T-helper 1 cell treated with Interleukin-12 subunit alpha and Interleukin-12 subunit beta and Interleukin-4 antibody, amounts not matched to agents 30 μg/mL and 1 μg/mL, for 36 hours (primary cell): ENCODE results near the gene MTG2.

Source experiments
- H3K27ac Mint-ChIP-seq: one replicate; pipeline ENCODE4 v1.8.0; 2021; ENCODE audit warnings: mild to moderate bottlenecking, mixed read lengths
- H3K27me3 Mint-ChIP-seq: one replicate; pipeline ENCODE4 v1.8.0; 2021; ENCODE audit warnings: low read depth, mixed read lengths
- H3K36me3 Mint-ChIP-seq: one replicate; pipeline ENCODE4 v1.8.0; 2021; ENCODE audit warnings: low read depth, mixed read lengths
- H3K4me1 Mint-ChIP-seq: one replicate; pipeline ENCODE4 v1.8.0; 2021; ENCODE audit warnings: low read depth, mixed read lengths
- H3K4me3 Mint-ChIP-seq: one replicate; pipeline ENCODE4 v1.8.0; 2021; ENCODE audit warnings: mild to moderate bottlenecking, moderate library complexity, mixed read lengths
- H3K9me3 Mint-ChIP-seq: one replicate; pipeline ENCODE4 v1.8.0; 2021; ENCODE audit warnings: mixed read lengths

MTG2 gene

GRCh38 chr20:62220666-62221568 is 38.1 kb downstream of the MTG2 start:
- Mint-ChIP-seq H3K9me3 (no peaks in the 10 kb centered on the region), H3K27ac (no peak overlapping the region), H3K36me3 (no peaks in the 10 kb centered on the region), H3K4me3 (no peak overlapping the region), H3K4me1 (no peaks in the 10 kb centered on the region), H3K27me3 (peaks cover 19% of the 10 kb centered on the region)

GRCh38 chr20:62222266-62222850 is 39.5 kb downstream of the MTG2 start:
- H3K4me1 Mint-ChIP-seq: no peaks in the 10 kb centered on the region
- H3K4me3 Mint-ChIP-seq: no peak overlapping the region
- H3K27ac Mint-ChIP-seq: no peak overlapping the region
- H3K9me3 Mint-ChIP-seq: no peaks in the 10 kb centered on the region
- H3K36me3 Mint-ChIP-seq: no peaks in the 10 kb centered on the region
- H3K27me3 Mint-ChIP-seq: peaks cover 23% of the 10 kb centered on the region

- Mint-ChIP-seq H3K36me3 (no peaks in the 10 kb centered on the region), H3K27me3 (peaks cover 23% of the 10 kb centered on the region), H3K4me1 (no peaks in the 10 kb centered on the region), H3K9me3 (no peaks in the 10 kb centered on the region), H3K4me3 (no peak overlapping the region), H3K27ac (no peak overlapping the region)
Observed at GRCh38 chr20:62222972-62223371, 40.1 kb downstream of the MTG2 start.

GRCh38 chr20:62223571-62223970 is 40.7 kb downstream of the MTG2 start:
- no peaks in the 10 kb centered on the region for H3K4me1 Mint-ChIP-seq
- peaks cover 19% of the 10 kb centered on the region for H3K27me3 Mint-ChIP-seq
- no peak overlapping the region for H3K4me3 Mint-ChIP-seq
- no peaks in the 10 kb centered on the region for H3K9me3 Mint-ChIP-seq
- no peak overlapping the region for H3K27ac Mint-ChIP-seq
- H3K36me3 Mint-ChIP-seq: no peaks in the 10 kb centered on the region

- Mint-ChIP-seq H3K4me3 (no peak overlapping the region), H3K36me3 (no peaks in the 10 kb centered on the region), H3K27ac (no peak overlapping the region), H3K9me3 (no peaks in the 10 kb centered on the region), H3K27me3 (peaks cover 12% of the 10 kb centered on the region), H3K4me1 (no peaks in the 10 kb centered on the region)
Observed at GRCh38 chr20:62224113-62224855, 41.5 kb downstream of the MTG2 start.

GRCh38 chr20:62225026-62225425 is 42.2 kb downstream of the MTG2 start:
- H3K4me1 Mint-ChIP-seq: no peaks in the 10 kb centered on the region
- H3K27me3 Mint-ChIP-seq: peaks cover 12% of the 10 kb centered on the region
- H3K27ac Mint-ChIP-seq: no peak overlapping the region
- no peak overlapping the region for H3K4me3 Mint-ChIP-seq
- no peaks in the 10 kb centered on the region for H3K9me3 Mint-ChIP-seq
- H3K36me3 Mint-ChIP-seq: no peaks in the 10 kb centered on the region

- H3K27ac Mint-ChIP-seq: no peak overlapping the region
- H3K4me1 Mint-ChIP-seq: no peaks in the 10 kb centered on the region
- H3K27me3 Mint-ChIP-seq: peaks cover 6% of the 10 kb centered on the region
- no peaks in the 10 kb centered on the region for H3K36me3 Mint-ChIP-seq
- no peaks in the 10 kb centered on the region for H3K9me3 Mint-ChIP-seq
- no peak overlapping the region for H3K4me3 Mint-ChIP-seq
Observed at GRCh38 chr20:62225820-62226635, 43.2 kb downstream of the MTG2 start.

- Mint-ChIP-seq H3K4me3 (no peak overlapping the region), H3K36me3 (no peaks in the 10 kb centered on the region), H3K9me3 (no peaks in the 10 kb centered on the region), H3K27me3 (peaks cover 3% of the 10 kb centered on the region), H3K4me1 (no peaks in the 10 kb centered on the region), H3K27ac (no peak overlapping the region)
Observed at GRCh38 chr20:62226707-62227590, 44.1 kb downstream of the MTG2 start.

- Mint-ChIP-seq H3K4me1 (no peaks in the 10 kb centered on the region), H3K27ac (no peak overlapping the region), H3K9me3 (no peaks in the 10 kb centered on the region), H3K27me3 (peaks cover 3% of the 10 kb centered on the region), H3K36me3 (no peaks in the 10 kb centered on the region), H3K4me3 (no peak overlapping the region)
Observed at GRCh38 chr20:62227591-62227976, 44.8 kb downstream of the MTG2 start.

- Mint-ChIP-seq H3K36me3 (no peaks in the 10 kb centered on the region), H3K9me3 (no peaks in the 10 kb centered on the region), H3K27me3 (peaks cover 3% of the 10 kb centered on the region), H3K4me3 (no peak overlapping the region), H3K4me1 (no peaks in the 10 kb centered on the region), H3K27ac (no peak overlapping the region)
Observed at GRCh38 chr20:62227977-62228958, 45.4 kb downstream of the MTG2 start.

- Mint-ChIP-seq H3K36me3 (no peaks in the 10 kb centered on the region), H3K27me3 (peaks cover 3% of the 10 kb centered on the region), H3K27ac (no peak overlapping the region), H3K9me3 (no peaks in the 10 kb centered on the region), H3K4me1 (no peaks in the 10 kb centered on the region), H3K4me3 (no peak overlapping the region)
Observed at GRCh38 chr20:62228982-62229545, 46.2 kb downstream of the MTG2 start.

- Mint-ChIP-seq H3K27me3 (peaks cover 3% of the 10 kb centered on the region), H3K9me3 (no peaks in the 10 kb centered on the region), H3K4me3 (no peak overlapping the region), H3K27ac (no peak overlapping the region), H3K36me3 (no peaks in the 10 kb centered on the region), H3K4me1 (no peaks in the 10 kb centered on the region)
Observed at GRCh38 chr20:62229667-62230066, 46.8 kb downstream of the MTG2 start.
